AG04450 (cell line): Measurements from ENCODE around the gene ZNF655. TPM values are rescaled to one million over a fixed set of nuclear protein-coding genes. Genes with fewer than 3 reads are reported as not detected.

ENCODE experiments used
- CTCF ChIA-PET: fragments of 300-600, 350-600 bp; formaldehyde crosslinking; extraction: SDS; loops from one replicate; lab custom pipeline; 2022; ENCODE audit warnings: antibody characterized with exemption, inconsistent platforms; lab: Charles Lee
- POLR2A ChIA-PET: fragments of 350-600 bp; formaldehyde crosslinking; extraction: SDS; loops from one replicate; lab custom pipeline; 2021; ENCODE audit warnings: antibody characterized with exemption, inconsistent platforms; lab: Yijun Ruan, JAX
- DNase-seq: peaks from one replicate; pipeline ENCODE4 v3.0.0-alpha.2; 2011; ENCODE audit warnings: low read depth, low spot score
- H3K27ac ChIP-seq: one replicate; pipeline ENCODE4 v1.5.1; 2012; ENCODE audit warnings: low read depth, low read length, control low read depth
- H3K27me3 ChIP-seq: one replicate; pipeline ENCODE4 v1.6.0; 2012; ENCODE audit warnings: low read length; ENCODE audit not compliant: control insufficient read depth, insufficient read depth
- H3K4me3 ChIP-seq: 2 replicates; pipeline ENCODE4 v1.5.1; 2011; ENCODE audit warnings: mild to moderate bottlenecking, low read depth, low read length, control low read depth
- H3K9me3 ChIP-seq: 2 replicates; pipeline ENCODE4 v1.5.1; 2012; ENCODE audit warnings: low read length; ENCODE audit not compliant: control insufficient read depth, insufficient read depth
- polyA plus RNA-seq: library from polyadenylated mRNA; depleted of rRNA; stranded (reverse); fragments of >200 nt; gene quantifications from 2 replicates; pipeline ENCODE4 v1.2.3, GENCODE V29; 2011
- TF ChIP-seq, protein P1 (sequence below): IDR thresholded peaks from 2 replicates; pipeline ENCODE4 v1.5.1; 2011; ENCODE audit warnings: low read depth, low read length, control low read depth, inconsistent platforms

Gene ZNF655
- polyA plus RNA-seq, 1 experiment = 79.3 TPM

DNA sequence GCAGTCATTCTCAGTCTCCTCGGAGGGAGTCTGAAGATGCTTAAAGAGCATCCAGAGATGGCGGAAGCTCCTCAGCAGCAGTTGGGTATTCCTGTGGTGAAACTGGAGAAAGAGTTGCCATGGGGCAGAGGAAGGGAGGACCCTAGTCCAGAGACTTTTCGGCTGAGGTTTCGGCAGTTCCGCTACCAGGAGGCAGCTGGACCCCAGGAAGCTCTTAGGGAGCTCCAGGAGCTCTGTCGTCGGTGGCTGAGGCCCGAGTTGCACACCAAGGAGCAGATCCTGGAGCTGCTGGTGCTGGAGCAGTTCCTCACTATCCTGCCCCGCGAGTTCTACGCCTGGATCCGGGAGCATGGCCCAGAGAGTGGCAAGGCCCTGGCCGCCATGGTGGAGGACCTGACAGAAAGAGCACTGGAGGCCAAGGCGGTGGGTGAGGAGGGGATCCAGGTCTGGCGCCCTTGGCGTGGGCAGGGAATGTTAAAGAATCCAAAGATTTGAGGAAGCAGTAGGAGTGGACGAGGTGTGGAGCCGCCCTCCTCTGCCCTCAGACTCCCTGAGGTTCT lies 61.2 kb downstream of the ZNF655 start:
- ChIA-PET CTCF (no interaction called here), POLR2A (no interaction called here)
- Histone ChIP-seq H3K27ac (no peak overlapping the region), H3K27me3 (no peaks in the 10 kb centered on the region), H3K9me3 (no peaks in the 10 kb centered on the region; the same call in 1 of the 2 replicates), H3K4me3 (no peak overlapping the region)
- no peak for DNase-seq
- TF ChIP-seq, protein P1, sequence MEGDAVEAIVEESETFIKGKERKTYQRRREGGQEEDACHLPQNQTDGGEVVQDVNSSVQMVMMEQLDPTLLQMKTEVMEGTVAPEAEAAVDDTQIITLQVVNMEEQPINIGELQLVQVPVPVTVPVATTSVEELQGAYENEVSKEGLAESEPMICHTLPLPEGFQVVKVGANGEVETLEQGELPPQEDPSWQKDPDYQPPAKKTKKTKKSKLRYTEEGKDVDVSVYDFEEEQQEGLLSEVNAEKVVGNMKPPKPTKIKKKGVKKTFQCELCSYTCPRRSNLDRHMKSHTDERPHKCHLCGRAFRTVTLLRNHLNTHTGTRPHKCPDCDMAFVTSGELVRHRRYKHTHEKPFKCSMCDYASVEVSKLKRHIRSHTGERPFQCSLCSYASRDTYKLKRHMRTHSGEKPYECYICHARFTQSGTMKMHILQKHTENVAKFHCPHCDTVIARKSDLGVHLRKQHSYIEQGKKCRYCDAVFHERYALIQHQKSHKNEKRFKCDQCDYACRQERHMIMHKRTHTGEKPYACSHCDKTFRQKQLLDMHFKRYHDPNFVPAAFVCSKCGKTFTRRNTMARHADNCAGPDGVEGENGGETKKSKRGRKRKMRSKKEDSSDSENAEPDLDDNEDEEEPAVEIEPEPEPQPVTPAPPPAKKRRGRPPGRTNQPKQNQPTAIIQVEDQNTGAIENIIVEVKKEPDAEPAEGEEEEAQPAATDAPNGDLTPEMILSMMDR = no peak

DNA sequence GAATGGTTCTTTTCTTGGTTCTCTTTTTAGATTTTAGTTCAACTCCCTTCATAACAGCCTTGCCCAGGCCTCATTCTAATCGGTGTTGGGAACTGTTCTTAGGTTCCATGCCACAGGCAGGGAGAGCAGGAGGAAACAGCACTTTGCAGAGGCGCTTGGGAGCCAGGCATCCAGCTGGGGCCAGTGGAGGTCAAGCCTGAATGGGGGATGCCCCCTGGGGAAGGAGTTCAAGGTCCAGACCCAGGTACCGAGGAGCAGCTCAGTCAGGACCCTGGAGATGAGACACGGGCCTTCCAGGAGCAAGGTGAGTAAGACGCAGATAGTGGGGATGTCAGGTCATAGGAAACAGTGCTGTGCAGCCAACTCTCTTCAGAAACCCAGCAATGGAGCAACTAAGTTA lies 62.8 kb downstream of the ZNF655 start:
- TF ChIP-seq, protein P1 = no peak
- no peaks in the 10 kb centered on the region for H3K9me3 ChIP-seq
- ChIA-PET CTCF (no interaction called here), POLR2A (no interaction called here)
- no peak overlapping the region for H3K4me3 ChIP-seq
- no peaks in the 10 kb centered on the region for H3K27me3 ChIP-seq
- no peak overlapping the region for H3K27ac ChIP-seq
- DNase-seq = no peak

DNA sequence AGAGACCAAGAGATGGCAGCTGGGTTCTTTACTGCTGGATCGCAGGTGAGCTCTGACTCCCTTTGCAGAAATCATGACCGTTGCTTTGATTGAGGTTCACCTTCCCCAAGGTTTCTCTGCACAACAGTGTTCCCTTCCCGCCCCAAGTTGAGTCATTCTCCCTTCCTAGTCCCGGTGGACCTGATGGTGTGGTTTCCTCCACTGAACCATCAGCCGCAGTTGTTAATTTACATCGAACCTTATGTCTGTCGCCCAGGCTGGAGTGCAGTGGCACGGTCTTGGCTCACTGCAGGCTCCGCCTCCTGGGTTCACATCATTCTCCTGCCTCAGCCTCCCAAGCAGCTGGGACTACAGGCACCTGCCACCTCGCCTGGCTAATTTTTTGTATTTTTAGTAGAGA lies 64.2 kb downstream of the ZNF655 start:
- TF ChIP-seq, protein P1 = no peak
- CTCF ChIA-PET = no interaction called here

DNA sequence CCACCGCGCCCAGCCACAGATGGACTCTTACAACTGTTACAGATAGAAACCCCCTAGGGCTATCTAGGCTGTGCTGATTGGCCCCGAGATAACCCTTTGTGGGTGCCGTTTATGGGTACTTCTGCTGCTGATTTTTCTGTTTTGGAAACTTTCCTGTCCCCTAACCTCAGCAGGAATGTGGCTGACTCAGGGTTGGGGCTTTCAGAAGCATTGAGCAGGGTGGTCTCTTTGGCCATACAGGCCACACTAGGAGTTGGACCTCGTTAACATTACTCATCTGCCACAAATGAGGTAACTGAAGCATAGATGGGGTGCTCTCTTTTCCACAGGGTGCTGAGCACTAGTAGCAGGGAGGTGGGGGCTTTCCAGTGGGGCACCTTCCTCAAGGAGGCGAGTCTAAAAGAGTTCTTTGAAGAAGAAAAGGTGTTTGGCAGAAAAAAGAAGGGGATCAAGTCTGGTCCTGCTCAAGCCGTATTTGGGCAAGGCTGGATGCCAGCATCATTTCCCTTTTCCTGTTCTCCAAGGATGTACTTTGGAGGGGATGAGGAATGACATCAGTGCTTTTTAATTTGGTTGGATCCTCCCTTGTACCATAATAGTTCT lies 64.8 kb downstream of the ZNF655 start:
- Histone ChIP-seq H3K27ac (no peak overlapping the region), H3K27me3 (no peaks in the 10 kb centered on the region), H3K9me3 (no peaks in the 10 kb centered on the region), H3K4me3 (no peak overlapping the region)
- POLR2A ChIA-PET = no interaction called here
- TF ChIP-seq, protein P1 = no peak
- CTCF ChIA-PET = no interaction called here
- no peak for DNase-seq

More for the DNA sequence above, 64.2 kb downstream of the ZNF655 start:
- POLR2A ChIA-PET = no interaction called here
- Histone ChIP-seq H3K9me3 (no peaks in the 10 kb centered on the region), H3K27me3 (no peaks in the 10 kb centered on the region), H3K27ac (no peak overlapping the region), H3K4me3 (no peak overlapping the region)
- DNase-seq = no peak

DNA sequence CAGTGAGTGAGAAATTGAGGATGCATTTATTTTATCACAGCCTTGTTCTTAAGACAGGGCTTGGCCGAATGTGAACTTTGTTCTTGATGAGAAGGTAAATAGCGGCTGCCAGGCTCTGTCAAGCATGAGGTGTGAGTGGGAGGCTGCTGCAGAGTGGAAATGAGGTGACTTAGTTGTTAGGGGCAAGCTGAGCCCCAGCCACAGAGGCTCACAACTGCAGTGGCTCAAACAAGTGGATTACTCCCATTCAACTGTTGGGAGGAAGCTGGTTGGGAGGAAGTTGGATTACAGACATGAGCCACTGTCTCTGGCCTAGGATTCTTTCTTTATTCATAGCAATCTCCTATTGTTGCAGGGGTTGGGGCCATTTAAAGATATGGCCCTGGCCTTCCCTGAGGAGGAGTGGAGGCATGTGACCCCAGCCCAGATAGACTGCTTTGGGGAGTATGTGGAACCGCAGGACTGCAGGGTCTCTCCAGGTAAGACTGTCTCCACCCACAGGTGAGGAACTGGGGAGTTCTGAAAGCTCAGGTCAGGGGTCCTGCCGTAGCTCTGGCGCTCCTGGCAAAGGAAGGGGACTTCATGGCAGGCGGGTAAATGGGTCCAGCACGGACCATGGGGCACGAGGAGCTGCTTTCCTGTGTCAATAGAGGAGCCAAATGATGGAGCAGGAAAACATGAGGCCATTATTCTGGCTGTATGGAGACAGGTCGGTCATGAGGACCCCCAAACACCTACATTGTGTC lies 65.4 kb downstream of the ZNF655 start:
- CTCF ChIA-PET = no interaction called here

More for the DNA sequence above, 65.4 kb downstream of the ZNF655 start:
- Histone ChIP-seq H3K27ac (no peak overlapping the region), H3K9me3 (no peaks in the 10 kb centered on the region), H3K27me3 (no peaks in the 10 kb centered on the region), H3K4me3 (no peak overlapping the region)
- TF ChIP-seq, protein P1 = no peak
- POLR2A ChIA-PET = no interaction called here
- no peak for DNase-seq
